A549 treated with CpdA at 1 μM for 4 hours (cell line): ENCODE measurements around the gene FBXO17. TPM values are rescaled to one million over a fixed set of nuclear protein-coding genes. Genes with fewer than 3 reads are reported as not detected.

Experiments
- total RNA-seq: library from RNA; stranded (reverse); fragments of 200-300 nt; extraction: Qiagen RNA extraction; gene quantifications from 5 replicates; pipeline ENCODE4 v1.2.3, GENCODE V29; 2022; ENCODE audit warnings: low read depth

The FBXO17 gene, protein sequence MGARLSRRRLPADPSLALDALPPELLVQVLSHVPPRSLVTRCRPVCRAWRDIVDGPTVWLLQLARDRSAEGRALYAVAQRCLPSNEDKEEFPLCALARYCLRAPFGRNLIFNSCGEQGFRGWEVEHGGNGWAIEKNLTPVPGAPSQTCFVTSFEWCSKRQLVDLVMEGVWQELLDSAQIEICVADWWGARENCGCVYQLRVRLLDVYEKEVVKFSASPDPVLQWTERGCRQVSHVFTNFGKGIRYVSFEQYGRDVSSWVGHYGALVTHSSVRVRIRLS
- total RNA-seq, result 70.5 to 99.5 TPM (median 87.1 TPM) in 5 replicates

DNA sequence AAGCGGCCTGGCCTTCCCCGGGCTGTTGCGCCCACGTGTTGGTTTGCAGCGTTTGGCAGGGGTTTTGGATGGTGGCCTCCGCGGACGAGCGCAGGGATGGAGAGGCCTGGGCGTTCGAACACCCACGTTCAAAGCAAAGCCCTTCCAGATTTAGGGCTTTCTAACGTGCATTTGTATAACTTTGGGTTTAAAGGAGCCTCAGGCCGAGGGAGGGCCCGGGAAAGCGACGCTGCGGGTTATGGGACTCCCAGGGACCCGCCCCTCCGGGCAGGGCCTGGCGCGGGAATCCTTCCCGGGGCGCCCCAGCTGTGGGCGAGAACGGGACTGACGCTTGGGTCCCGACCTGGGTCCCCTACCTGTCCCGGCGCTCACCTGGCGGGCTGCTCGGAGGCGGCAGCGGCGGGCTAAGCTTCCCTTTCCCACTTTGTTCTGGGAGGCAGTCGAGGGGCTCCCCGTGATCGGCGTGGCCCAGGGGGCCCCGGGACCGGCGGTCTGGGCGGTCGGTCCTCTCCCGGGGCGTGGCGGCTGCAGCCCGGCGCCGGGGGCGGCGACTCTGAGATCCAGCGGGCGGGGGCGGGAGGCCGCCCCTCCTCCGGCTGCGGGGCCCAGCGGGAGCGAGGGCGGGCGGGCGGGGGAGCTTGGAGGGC lies at the start of gene FBXO17:
Gene FBXO17 (minus strand): TSS at position 529 of the 647 bp plus-strand sequence. CDS start 25,423 bp downstream, outside the sequence.

DNA sequence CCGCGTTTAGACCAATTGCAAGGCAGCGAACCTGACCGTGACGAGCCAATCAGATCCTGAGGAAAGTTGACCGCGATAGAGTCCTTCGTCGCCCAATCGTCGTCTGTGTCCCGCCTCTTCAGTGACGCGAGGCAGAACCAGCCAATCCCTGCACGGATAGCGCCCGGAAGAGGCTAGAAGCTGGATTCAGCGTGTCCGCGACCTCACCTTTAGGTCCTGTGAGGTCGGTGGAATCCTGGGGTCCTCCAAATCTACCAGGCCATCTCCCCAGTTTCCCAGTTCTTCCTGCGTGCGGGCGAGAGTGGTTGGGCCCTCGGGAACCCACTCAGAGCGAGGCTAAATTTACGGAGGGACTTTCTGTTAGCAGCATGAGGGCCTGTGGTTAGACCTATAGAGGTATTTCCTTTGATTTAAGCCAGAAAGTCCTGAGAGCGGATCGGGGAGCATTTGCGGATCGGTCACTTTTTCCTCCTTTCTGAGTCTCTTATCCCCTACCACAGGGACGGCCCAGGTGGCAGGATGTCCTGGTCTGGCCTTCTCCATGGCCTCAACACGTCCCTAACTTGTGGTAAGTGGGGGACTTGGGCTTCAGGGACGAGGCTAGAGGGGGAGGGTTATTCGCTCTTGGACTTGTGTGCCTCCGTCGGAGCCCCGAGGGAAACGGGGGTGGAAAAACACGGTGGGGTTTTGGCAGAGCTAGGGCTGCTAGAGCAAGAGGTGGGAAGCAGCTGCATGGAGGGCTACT lies 44.6 kb downstream of the FBXO17 start, which contains the start of gene MRPS12:
Gene MRPS12 (plus strand): TSS at position 169 of the 745 bp plus-strand sequence. CDS start 351 bp downstream, at position 520.

DNA sequence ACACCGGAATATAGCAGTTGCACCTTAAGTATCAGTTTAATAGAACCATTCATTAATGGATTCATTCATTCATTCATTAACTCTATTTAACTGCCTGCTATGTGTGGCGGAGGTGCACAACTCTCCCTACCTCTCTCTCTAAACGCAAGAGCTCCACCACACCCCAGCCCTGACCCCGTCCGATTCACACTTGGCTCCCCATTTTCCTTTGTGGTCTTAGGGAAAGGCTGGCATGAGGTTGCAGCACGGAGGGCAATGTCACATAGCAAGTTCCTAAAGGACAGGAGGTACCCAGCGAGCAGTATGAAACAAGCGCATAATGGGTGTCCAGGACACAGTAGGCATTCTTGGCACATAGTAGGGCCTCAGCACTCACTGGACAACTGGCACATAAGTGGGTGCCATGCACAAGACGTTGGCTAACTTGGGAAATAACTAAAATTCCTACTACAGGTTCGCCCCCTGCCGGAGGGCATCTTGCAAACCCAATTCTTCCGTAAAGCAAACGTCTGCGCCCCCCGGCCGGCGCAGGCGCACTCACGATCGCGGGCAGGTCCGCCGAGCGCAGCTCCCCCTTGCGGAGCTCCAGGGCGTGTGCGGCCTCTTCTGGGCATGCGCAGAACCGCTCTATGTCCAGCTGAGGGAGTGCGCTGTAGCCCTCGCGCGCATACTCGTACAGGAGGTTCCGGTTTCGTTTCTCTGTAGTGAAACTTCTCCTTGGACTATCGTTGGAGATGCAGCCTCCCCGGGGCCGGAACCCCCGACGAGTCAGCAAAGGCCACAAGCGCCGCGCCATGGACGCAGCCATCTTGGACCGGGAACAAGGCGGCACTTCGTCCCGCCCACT lies 45.4 kb downstream of the FBXO17 start, which contains the start of gene SARS2:
Gene SARS2 (minus strand): TSS at position 835 of the 847 bp plus-strand sequence. CDS start 27 bp downstream, at position 808.

DNA sequence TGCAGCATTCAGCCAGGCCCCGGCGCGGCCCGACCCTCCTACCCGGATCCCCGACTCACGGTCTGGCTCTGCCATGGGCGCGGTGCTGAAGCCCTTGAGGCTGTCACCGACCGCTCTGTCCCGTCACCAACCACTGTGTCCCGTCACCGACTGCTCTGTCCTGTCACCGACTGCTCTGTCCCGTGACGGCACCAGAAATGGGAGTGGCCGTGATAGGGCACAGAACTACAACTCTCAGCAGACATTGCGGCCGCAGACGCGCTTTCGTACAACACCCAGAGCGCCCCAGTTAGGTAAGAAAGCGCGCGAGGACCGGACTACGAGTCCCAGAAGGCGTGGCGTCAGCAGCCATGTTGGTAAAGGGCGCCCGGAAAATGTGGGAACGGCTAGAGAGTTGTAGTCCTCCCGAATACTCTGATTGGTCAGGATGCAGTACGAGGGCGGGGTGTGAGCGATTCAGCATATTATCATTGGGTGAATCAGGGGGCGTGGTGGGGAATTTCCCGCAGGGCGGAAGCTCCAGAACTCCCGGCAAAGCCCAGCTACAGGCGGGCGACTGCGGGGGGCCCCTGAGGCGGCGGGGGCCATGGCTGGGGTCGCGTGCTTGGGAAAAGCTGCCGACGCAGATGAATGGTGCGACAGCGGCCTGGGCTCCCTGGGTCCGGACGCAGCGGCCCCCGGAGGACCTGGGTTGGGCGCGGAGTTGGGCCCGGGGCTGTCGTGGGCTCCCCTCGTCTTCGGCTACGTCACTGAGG lies 75.9 kb downstream of the FBXO17 start, which contains the start of the genes NFKBIB and SIRT2:
Gene NFKBIB (plus strand): TSS at position 523 of the 755 bp plus-strand sequence. CDS start 64 bp downstream, at position 587.
Gene SIRT2 (minus strand): TSS at position 172 of the 755 bp plus-strand sequence. CDS start 97 bp downstream, at position 75.

Other genes with a start within 250 kb of the FBXO17 start
- gene CAPN12, start 231.3 kb downstream of the FBXO17 start, total RNA-seq, result 4.8 to 7.1 TPM (median 5.9 TPM) in 5 replicates
- gene LGALS7, start 202.2 kb downstream of the FBXO17 start, total RNA-seq, result 0.32 TPM in 1 of 5 replicates, not detected in the others
- gene LGALS7B, start 186.5 kb downstream of the FBXO17 start, total RNA-seq, result 0.37 to 0.65 TPM (median 0.56 TPM) in 3 of 5 replicates, not detected in the others
- 0.50 to 1.1 TPM (median 0.72 TPM) in 5 replicates for gene LGALS4, start 162.8 kb downstream of the FBXO17 start, total RNA-seq
- 286 to 383 TPM (median 290 TPM) in 5 replicates for gene ECH1, start 143.9 kb downstream of the FBXO17 start, total RNA-seq
- 350 to 371 TPM (median 363 TPM) in 5 replicates for gene HNRNPL, start 125.8 kb downstream of the FBXO17 start, total RNA-seq
- 2.6 to 3.6 TPM (median 2.8 TPM) in 5 replicates for gene RINL, start 97.5 kb downstream of the FBXO17 start, total RNA-seq
- gene SIRT2, start 76.1 kb downstream of the FBXO17 start, total RNA-seq, result 34.8 to 39.9 TPM (median 36.1 TPM) in 5 replicates
- 68.2 to 127 TPM (median 105 TPM) in 5 replicates for gene NFKBIB, start 75.8 kb downstream of the FBXO17 start, total RNA-seq
- 0.76 to 1.3 TPM (median 0.89 TPM) in 5 replicates for gene CCER2, start 63.6 kb downstream of the FBXO17 start, total RNA-seq
- gene SARS2, start 45.0 kb downstream of the FBXO17 start, total RNA-seq, result 48.1 to 58.7 TPM (median 56.2 TPM) in 5 replicates
- gene MRPS12, start 44.8 kb downstream of the FBXO17 start, total RNA-seq, result 205 to 327 TPM (median 291 TPM) in 5 replicates
- 5.0 to 8.3 TPM (median 7.5 TPM) in 5 replicates for gene FBXO27, start 56.8 kb upstream of the FBXO17 start, total RNA-seq
- gene ACP7, start 108.6 kb upstream of the FBXO17 start, total RNA-seq, result 0.15 to 0.19 TPM (median 0.17 TPM) in 5 replicates
- 96.5 to 129 TPM (median 118 TPM) in 5 replicates for gene PAK4, start 150.0 kb upstream of the FBXO17 start, total RNA-seq
- 1.4 to 2.0 TPM (median 1.8 TPM) in 5 replicates for gene NCCRP1, start 221.2 kb upstream of the FBXO17 start, total RNA-seq
- gene SYCN, start 228.5 kb upstream of the FBXO17 start, total RNA-seq, result not detected in 5 replicates